Fibroblast of skin of scalp (primary cell): ENCODE measurements around the gene POF1B.
A peak's percentile ranks its signal among the peaks of the same experiment; 100 is the strongest.

Experiments used
- DNase-seq: peaks from one replicate; pipeline ENCODE4 v3.0.0-alpha.2; 2013

Gene POF1B

GRCh38 chrX:85243155-85243554, 136.3 kb downstream of the POF1B start:
- peak; percentile 15 for DNase-seq
